Heart left ventricle (tissue), 16 donors: ENCODE measurements around the gene SLC19A1. TPM values are rescaled to one million over a fixed set of nuclear protein-coding genes. Genes with fewer than 3 reads are reported as not detected.

Experiments used
- ATAC-seq, 4 donors: fragments of 200-7000 bp; cut with Tn5 transposase; one replicate each; pipeline ENCODE4 v1.9.1; 2020 to 2022; ENCODE audit warnings: moderate library complexity in 4 of 4, mild to moderate bottlenecking in 3 of 4, moderate number of reproducible peaks in 1 of 4
- DNase-seq, 5 donors: peaks; one replicate each; pipeline ENCODE4 v3.0.0-alpha.2; 2020
- H3K27ac ChIP-seq, 12 donors: fragments of 200-600 bp; sonication (generic) in 4 of 12; one replicate each; pipeline versions ENCODE4 v1.5.0 to v1.8.0; 2016 to 2022; ENCODE audit warnings: mild to moderate bottlenecking in 2 of 12
- H3K27me3 ChIP-seq, 9 donors: fragments of 200-600 bp; sonication (generic) in 2 of 9; one replicate each; pipeline versions ENCODE4 v1.5.1 to v1.8.0; 2016 to 2022; ENCODE audit warnings: mild to moderate bottlenecking in 3 of 9
- H3K36me3 ChIP-seq, 9 donors: fragments of 200-600 bp; sonication (generic) in 2 of 9; one replicate each; pipeline versions ENCODE4 v1.5.0 to v1.8.0; 2018 to 2022; ENCODE audit warnings: mild to moderate bottlenecking in 2 of 9
- H3K4me1 ChIP-seq, 12 donors: fragments of 200-600 bp; sonication (generic) in 4 of 12; one replicate each; pipeline versions ENCODE4 v1.5.0 to v1.8.0; 2016 to 2022; ENCODE audit warnings: mild to moderate bottlenecking in 3 of 12
- H3K4me3 ChIP-seq, 12 donors: fragments of 200-600 bp; sonication (generic) in 4 of 12; one replicate each; pipeline versions ENCODE4 v1.5.0 to v1.8.0; 2017 to 2022; ENCODE audit warnings: mild to moderate bottlenecking in 9 of 12, moderate library complexity in 4 of 12
- H3K9me3 ChIP-seq, 12 donors: fragments of 200-600 bp; sonication (generic) in 4 of 12; one replicate each; pipeline versions ENCODE4 v1.5.0 to v1.8.0; 2016 to 2022; ENCODE audit warnings: mild to moderate bottlenecking in 1 of 12
- POLR2A ChIP-seq, 2 donors: fragments of 450-650 bp; IDR thresholded peaks; one replicate each; pipeline ENCODE4 v1.6.1; 2017; ENCODE audit warnings: antibody characterized with exemption in 2 of 2, mild to moderate bottlenecking in 2 of 2, moderate library complexity in 2 of 2
- WGBS, 4 donors: extraction: QIAGEN DNeasy Blood & Tissue Kit in 2 of 4; methylation state at CpG; one replicate each; pipeline versions ENCODE4 v1.1.5 to v1.1.7; 2013 to 2018; 5-methylcytosine and 5-hydroxymethylcytosine counted together
- intact Hi-C, 10 donors: fragments of 100-400 bp; cut with DNase I; formaldehyde crosslinking; loops; one replicate each; pipeline versions ENCODE4 v1.11.1 to v1.14.2; 2022
- polyA plus RNA-seq, 2 donors: library from polyadenylated mRNA; stranded (reverse); fragments of 200-250 nt; gene quantifications; one replicate each; pipeline ENCODE4 v1.2.3, GENCODE V29; 2013
- total RNA-seq, 9 donors: library from RNA; depleted of rRNA in 2 of 9; stranded (reverse); fragments of >200 nt in 2 of 9; fragmentation: NEBNext Ultra II Directional in 3 of 9; extraction: Animal tissue kit (Norgen Biotek cat#: 25700) in 3 of 9; gene quantifications; one replicate each; pipeline versions ENCODE4 v1.1.0 to v1.2.4, GENCODE V29; 2016 to 2023
- TF ChIP-seq, protein P1 (sequence below), 12 donors: fragments of 200-600 bp; sonication (generic) in 4 of 12; IDR thresholded peaks; one replicate each; pipeline versions ENCODE4 v1.5.0 to v1.8.0; 2018 to 2022; ENCODE audit warnings: antibody characterized with exemption in 12 of 12, mild to moderate bottlenecking in 5 of 12
- donor health status: ischemic (EF 13 %, LVEDD 7.1; RV severe dilation, severe dysfunction).
- donor health status: healthy with polysubstance abuse.
- donor health status: DM: no; HTN: yes; CAD: no.
- donor health status: DM: no; HTN: no; CAD: no.
- donor health status: ischemic (EF 25% LVEDD 6.9; RV normal size, moderate dysfunction).
- donor health status: ischemic (EF 25% LVEDD 5.7; RV mildly dilated, moderate dysfunction).
- donor health status: healthy.
- donor health status: DM: yes; HTN: yes; CAD: no.
- donor health status: ischemic (EF 35%, LVEDD 5.7; RV mildly dilated, moderate dysfunction).
- donor health status: nonischemic (EF 11% LVEDD 7.7; RV severe dilation, severe dysfunction).
- donor health status: DM: yes; HTN: yes; CAD: no.
- donor health status: PGD.
- donor health status: ischemic (EF 29% LVEDD 5.4; RV normal size, mild dysfunction).
- donor health status: nonischemic (EF 23%, LVEDD 6.1; RV moderate dilation, normal function).

The SLC19A1 gene
- total and polyA plus RNA-seq, 11 donors: 2.4 to 7.0 (median 3.5) TPM

DNA sequence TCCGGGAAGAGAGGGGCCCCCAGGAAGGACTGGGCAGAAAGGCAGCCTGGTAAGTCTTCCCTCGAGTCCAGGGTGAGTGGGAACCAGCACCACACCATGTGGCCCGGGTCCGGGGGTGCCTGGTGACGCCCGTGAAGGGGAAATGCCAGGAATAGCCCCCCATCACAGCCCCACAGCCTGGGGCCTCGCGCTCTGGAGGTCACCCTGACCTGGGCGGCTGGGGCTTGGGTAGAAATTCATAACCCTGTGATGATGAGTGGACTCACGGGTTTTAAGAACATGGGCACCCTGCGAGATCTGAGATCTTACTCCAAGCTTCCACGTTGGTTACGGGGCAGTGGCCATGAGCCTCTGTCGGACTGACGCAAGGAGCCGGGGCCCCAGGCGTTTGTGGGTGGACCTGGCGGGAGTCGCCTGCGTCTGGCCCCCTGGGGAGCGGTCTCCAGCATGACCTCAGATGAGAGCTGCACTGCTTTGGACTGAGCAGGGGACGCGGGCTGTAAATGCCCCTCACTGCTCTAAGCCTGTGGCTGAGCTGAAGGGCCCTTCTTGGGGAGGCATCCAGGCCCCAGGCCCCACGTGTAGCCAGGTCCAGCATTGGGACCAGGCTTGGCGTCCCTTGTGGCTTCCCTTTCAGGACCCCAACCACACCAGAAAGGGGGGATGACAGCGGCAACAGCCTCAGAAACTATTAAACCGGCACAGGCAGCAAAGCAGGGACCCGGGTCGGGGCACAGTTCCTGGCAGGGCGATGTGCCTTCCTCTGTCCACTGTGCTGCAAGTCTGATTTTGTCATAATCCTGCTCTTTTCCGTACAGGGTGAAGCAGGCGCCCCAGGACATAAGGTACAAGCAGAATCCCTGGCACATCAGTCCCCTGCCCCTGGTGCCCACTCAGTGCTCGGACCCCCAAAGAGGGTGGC is 60.0 kb downstream of the SLC19A1 start:
- DNase-seq (peak in 1 of 5 donors; percentile 62), ATAC-seq (no peak)
- TF ChIP-seq POLR2A (IDR thresholded peaks at IDR 0.05): no peak
- TF ChIP-seq, protein P1, sequence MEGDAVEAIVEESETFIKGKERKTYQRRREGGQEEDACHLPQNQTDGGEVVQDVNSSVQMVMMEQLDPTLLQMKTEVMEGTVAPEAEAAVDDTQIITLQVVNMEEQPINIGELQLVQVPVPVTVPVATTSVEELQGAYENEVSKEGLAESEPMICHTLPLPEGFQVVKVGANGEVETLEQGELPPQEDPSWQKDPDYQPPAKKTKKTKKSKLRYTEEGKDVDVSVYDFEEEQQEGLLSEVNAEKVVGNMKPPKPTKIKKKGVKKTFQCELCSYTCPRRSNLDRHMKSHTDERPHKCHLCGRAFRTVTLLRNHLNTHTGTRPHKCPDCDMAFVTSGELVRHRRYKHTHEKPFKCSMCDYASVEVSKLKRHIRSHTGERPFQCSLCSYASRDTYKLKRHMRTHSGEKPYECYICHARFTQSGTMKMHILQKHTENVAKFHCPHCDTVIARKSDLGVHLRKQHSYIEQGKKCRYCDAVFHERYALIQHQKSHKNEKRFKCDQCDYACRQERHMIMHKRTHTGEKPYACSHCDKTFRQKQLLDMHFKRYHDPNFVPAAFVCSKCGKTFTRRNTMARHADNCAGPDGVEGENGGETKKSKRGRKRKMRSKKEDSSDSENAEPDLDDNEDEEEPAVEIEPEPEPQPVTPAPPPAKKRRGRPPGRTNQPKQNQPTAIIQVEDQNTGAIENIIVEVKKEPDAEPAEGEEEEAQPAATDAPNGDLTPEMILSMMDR (IDR thresholded peaks at IDR 0.05): no peak
- Histone ChIP-seq H3K9me3 (no peaks in the 10 kb centered on the region), H3K36me3 (peaks cover 0 to 71% (median 45%) of the 10 kb centered on the region in 9 donors), H3K27me3 (no peaks in the 10 kb centered on the region), H3K4me1 (peaks cover 0 to 40% (median 10%) of the 10 kb centered on the region in 12 donors), H3K27ac (peak overlapping the region in 3 of 12 donors; percentile 13 to 85 (median 17)), H3K4me3 (peak overlapping the region in 1 of 12 donors; percentile 47)
- 92 to 95% (median 94%) methylated on average over 27 to 33 of the region's 33 CpGs for WGBS, 4 donors
- intact Hi-C loops: no loop called here

DNA sequence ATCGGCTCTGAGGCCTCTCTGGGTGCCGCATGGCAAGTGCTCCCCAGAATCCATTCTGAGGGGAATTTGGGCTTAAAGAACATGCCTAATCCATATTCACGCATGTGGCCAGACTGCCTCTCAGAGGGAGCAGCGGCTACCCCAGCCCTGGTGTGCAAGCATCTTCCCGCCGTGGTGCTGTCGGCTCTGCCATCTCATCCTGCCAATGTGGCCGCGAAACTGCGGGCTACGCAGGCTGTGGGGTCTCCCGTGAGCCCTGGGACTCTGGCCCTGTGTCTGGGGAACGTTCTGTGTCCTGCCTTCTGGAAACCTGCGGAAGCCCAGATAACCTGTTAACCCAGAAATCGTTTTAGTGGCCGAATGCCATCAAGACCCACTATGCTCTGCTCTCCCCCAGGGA is 60.7 kb downstream of the SLC19A1 start:
- H3K27me3 ChIP-seq: no peaks in the 10 kb centered on the region
- no peaks in the 10 kb centered on the region for H3K9me3 ChIP-seq
- no peak overlapping the region for H3K4me3 ChIP-seq
- H3K27ac ChIP-seq: no peak overlapping the region
- TF ChIP-seq, protein P1 (IDR thresholded peaks at IDR 0.05): no peak
- no peak for TF ChIP-seq POLR2A (IDR thresholded peaks at IDR 0.05)
- intact Hi-C loops: no loop called here
- ATAC-seq (no peak), DNase-seq (peak in 1 of 5 donors; percentile 58)
- H3K36me3 ChIP-seq: peaks cover 0 to 67% (median 40%) of the 10 kb centered on the region in 9 donors
- peaks cover 0 to 43% (median 10%) of the 10 kb centered on the region in 12 donors for H3K4me1 ChIP-seq
- WGBS, 4 donors: 93 to 96% (median 94%) methylated on average over 14 to 16 of the region's 16 CpGs; no CpG with 5 or more reads in 1 of the 4 donors

DNA sequence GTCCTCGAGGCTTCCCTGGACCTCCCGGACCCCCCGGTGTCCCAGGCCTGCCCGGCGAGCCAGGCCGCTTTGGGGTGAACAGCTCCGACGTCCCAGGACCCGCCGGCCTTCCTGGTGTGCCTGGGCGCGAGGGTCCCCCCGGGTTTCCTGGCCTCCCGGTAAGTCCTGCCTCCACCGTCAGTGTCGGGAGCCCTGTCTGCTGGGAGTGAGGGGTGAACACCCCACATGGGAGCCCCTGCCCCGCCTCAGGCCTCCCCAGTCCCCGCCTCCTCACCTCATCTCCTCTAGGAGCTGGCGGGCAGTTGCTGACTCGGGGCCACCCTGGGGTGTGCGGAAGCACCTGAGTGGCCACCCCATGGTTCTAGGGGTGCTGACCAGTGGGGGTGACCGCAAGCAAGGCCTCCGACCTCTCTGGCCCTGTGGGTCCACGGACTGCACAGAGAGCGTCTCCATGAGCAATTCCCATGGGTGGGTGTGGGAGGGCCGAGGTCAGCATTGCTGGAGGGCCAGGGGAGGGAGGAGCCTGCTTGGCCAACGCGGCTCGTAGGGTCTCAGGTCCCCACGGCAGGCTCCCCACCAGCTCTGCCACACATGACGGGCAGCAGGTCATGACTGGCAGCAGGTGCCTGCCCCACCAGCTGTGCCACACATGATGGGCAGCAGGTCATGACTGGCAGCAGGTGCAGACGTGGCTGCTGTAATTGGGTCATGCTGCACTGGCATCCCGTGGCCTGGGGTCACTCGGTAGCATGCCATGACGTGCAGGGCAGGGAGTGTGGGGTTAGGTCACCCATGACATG is 61.3 kb downstream of the SLC19A1 start:
- Histone ChIP-seq H3K9me3 (no peaks in the 10 kb centered on the region), H3K27ac (no peak overlapping the region), H3K36me3 (peaks cover 0 to 72% (median 43%) of the 10 kb centered on the region in 9 donors), H3K27me3 (no peaks in the 10 kb centered on the region), H3K4me1 (peaks cover 0 to 43% (median 10%) of the 10 kb centered on the region in 12 donors), H3K4me3 (no peak overlapping the region)
- WGBS, 4 donors: 91 to 95% (median 92%) methylated on average over 8 to 35 of the region's 35 CpGs
- ATAC-seq (no peak), DNase-seq (peak in 1 of 5 donors; percentile 62)
- TF ChIP-seq, protein P1 (IDR thresholded peaks at IDR 0.05): no peak
- no peak for TF ChIP-seq POLR2A (IDR thresholded peaks at IDR 0.05)
- intact Hi-C loops: no loop called here
